GM19240 (cell line): ENCODE measurements around the gene HDAC10.
A peak's percentile ranks its signal among the peaks of the same experiment; 100 is the strongest.
"Not testable (repeated sequence)": the region's sequence is repeated elsewhere in the genome, so short reads cannot be mapped to it uniquely, and the experiment has no call there.

Source experiments
- DNase-seq: peaks from one replicate; pipeline ENCODE4 v3.0.0; 2011; ENCODE audit warnings: low spot score; ENCODE audit not compliant: insufficient read length

HDAC10 gene

DNA sequence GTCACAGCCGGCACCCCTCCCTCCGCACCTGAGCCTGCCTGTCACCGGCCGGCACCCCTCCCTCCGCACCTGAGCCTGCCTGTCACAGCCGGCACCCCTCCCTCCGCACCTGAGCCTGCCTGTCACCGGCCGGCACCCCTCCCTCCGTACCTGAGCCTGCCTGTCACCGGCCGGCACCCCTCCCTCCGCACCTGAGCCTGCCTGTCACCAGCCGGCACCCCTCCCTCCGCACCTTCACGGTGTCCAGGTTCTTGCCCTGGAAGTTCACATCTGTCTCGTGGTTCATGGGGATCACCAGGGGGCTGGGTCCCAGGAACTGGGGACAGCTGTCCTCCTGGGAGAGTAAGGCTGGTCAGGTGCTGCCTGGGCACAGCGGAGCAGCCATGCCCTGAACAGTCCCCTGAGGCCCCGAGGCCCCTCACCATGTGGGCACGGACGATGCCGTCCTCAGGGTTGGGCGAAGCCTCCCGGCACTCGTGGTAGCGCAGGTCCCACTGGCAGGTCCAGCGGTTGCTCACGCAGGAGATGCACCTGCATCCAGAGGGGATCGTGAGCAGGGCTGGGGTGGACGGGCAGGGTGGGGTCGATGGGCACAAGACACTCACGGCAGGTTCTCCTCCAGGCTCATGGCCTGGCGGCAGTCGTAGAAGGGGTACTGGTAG is 34.6 kb upstream of the HDAC10 start:
- DNase-seq: no peak

DNA sequence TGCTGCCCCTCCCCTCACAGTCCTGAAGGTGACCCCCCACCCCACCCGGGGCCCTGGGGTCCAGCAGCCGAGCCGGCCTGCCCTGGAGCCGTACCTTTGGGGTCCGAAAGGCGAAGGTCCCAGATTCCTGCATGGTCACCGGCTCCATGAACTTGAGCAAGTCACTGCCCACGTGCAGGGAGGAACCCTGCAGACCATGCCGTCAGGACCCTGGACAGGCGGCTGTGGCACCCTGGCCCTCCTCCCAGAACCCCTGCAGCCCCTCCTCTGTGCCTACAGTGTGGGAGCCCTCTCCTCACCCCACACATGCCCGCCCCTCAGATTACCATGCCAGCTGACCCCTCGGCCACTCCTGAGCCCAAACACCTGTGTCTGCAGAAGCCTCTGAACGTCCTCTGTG is 33.4 kb upstream of the HDAC10 start:
- DNase-seq: no peak

DNA sequence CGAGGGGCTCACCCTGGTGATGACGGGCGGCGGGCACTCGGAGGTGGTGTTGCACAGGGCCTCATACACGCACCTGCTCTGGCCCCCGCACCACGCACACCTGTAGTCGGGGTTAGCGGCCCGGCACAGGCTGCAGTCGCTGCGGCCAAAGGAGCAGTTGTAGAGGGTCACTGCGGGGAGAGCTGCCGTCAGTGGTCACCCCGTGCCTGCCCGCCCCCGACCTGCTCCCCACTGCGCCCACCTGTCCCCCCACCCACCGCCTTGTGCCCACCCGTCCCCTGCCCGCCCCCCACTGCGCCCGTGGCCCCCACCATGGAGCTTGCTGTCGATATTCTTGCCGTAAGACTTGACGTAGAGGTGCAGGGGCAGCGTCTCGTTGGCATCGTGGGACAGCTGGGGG is 32.8 kb upstream of the HDAC10 start:
- no peak for DNase-seq

DNA sequence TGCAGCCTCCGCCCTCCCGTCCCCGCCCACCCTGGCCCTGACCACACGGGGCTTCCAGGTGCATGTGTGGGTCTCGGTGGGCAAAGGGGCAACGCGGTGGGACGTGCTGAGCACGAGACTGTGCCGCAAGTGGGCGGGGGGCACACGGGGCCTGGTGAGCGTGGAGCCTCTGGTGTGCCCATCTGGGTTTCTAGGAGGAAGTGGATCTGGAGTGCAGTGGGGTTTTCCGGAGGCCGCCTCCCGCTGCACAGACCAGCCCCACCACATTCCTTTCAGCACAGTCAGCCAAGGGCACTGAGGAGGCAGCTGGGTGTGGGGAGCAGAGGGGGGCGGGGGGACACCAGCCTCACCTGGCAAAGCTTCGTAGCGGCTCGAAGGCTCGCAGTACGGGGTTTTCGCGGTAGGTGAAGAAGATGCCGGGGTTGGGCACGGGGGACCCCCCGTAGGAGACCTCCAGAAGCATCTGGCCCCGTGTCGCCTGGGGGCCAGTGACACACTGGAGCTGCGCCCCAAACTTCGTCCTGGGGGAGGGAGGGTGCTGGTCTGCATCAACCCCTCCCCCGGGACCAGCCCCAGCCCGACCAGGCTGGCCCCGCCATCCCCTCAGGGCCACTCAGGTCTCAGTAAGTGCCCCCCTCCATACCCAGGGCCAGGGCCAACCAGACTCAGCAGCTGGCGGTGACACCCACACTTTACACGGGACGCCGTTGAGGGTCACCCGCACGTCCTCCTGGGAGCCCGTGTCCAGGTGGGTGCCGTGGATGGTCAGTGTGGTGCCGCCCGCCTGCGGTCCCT is 31.5 kb upstream of the HDAC10 start:
- DNase-seq: no peak

DNA sequence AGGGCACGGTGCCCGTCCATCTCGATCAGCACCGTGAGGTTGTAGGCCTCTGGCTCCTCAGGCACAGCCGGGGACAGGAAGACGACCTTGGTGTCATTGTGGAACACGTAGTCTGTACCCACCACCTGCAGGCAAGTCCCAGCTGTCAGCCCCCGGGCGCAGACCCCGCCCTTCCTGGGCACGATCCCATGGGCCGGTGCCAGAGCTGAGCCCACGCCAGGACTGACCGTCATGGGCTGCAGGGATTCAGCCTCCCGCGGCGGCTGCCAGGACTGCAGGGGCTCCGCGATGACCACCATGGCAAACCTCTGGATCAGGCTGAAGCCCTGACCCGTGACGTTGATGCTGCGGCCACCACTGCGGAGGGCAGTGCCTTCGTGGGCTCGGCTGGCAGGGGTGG is 30.9 kb upstream of the HDAC10 start:
- DNase-seq: no peak

DNA sequence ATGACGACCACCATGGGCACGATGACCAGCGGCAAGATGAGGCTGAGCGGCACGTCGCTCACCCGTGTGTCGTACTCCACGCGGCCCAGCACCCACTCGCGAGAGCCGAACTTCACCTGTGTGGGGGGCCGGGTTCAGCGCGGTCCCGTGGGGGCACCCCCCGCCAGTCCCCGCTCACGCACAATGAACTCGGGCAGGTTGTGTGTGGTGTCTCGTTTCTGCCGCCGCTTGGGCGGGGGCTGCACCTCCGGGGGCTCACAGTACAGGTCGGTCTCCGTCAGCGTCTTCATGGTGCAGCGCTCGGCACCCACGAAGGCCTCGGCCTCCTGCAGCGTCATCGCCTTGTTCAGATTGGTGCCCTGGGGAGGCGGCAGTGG is 30.3 kb upstream of the HDAC10 start:
- no peak for DNase-seq

DNA sequence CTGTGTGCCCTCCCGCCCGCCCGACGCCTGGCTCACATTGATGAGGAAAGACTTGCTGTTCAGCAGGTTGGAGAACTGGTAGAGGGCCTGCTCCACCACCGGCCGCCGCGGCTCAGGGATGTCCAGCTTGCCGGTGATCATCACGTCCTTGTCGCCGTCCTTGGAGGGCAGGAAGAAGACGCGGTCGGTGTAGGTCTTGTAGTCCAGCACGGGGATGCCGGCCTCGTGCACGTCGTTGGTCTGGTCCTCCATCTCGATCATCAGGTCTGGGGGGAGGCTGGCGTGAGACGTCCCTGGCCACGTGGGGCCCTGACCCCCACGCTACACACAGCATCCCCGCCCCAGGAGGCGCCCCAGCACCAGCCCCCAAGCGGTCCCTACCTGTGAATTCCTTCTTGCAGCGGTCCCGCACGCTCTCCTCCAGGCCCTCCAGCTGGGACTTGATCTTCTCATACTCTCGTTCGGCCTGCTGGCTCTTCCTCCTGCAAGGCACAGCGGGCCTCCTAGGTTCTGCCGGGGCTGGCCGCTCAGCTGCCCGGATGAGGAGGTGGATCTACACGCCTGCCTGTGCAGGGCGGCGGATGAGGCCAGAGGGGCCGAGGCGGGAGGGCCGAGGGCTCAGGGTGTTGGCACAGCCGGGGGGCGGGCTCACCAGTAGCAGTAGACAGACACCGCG is 29.8 kb upstream of the HDAC10 start:
- no peak for DNase-seq

DNA sequence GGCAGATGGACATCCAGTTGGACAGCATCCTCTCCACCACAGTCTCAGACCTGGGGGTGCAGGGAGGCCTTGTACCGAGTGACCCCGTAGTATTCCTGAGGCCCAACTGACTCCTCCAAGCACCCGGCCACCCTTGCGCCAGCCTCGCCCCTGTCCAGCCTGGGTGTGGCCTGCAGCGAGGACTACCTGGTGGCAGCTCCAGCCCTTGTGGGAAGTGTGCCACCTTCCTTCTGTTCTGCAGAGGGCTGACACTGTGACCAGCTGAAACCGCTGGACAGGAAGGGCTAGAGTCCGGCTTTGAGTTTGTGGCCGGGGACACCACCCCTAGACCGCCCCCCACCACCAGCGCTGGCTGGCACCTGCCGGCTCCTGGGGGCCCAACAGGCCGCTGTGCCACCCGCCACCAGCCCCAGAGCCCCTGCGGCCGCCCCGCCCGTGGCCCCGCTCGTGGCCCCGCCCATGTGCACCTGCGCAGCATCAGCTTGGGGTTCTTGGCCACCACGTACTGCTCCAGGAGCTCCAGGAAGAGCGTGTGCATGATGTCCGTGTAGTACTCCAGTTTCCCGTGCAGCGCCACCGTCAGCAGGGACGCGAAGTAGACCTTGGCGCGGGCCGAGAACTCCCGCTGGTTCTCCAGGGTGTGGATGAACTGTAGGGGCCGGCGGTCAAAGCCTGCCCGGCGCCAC is 29.1 kb upstream of the HDAC10 start:
- no peak for DNase-seq

DNA sequence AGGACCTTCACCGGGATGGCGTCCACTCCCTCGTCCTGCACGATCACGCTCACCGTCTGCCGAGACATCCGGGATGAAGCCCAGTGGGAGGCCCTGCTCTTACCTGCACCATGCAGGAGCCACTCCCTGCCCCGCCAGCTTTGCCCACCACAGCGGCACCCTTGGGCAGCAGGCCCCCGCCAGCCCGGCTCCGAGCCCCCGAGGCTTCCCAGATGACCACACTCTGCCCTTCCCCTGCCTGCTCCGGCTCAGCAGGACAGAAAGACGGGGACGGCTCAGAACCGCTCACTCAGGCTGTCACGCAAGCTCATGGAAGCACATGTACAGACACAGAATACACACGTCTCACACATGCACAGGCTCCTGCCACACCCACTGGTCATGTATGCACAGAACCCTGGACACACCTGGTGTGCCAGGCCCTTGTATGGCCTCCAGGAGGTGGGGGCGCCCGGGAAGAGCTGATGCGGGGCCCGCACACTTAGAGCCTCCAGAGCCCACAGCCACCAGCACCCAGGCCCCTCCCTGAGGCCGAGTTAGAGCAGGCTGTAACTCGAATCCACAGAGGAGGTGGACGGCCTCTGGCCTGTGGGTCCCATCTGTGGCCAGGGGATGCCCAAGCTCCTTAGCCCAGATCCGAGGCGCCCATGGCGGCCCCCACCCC is 28.0 kb upstream of the HDAC10 start:
- no peak for DNase-seq

DNA sequence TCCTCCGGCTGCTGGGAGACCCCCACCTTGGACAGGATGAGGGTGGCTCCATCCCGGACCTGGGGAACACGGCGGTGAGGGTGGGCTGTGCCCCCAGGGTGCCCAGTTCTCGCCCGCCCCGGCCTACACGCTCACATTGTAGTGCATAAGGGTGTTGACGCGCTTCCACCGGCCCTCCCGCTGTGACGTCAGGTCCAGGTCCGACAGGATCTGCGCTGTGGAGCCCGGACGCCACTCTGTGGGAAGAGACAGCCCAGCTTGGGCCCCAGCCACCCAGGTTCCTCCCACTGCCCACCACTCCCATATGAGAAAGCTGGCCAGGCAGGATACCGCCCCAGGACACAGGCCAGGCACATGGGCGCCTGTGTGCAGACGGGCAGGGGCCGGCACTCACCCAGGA is 27.4 kb upstream of the HDAC10 start:
- DNase-seq: no peak

DNA sequence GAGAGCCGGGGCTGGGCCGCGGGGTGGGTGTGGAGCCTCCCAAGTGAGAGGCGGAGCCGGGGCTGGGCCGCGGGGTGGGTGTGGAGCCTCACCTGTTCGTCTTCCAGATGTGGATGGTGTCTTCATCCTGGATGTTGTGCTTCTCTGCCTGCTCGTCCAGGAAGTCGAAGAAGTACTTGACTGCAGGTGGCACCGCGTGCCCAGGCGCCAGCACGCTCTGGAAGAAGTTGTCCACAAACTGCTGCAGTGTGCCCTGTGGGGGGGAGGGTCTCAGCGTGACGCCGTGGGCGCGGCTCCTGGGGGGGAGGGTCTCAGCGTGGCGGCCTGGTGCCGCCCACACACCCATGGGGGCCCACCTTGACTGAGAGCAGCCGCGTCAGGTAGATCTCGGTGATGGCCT is 26.7 kb upstream of the HDAC10 start:
- no peak for DNase-seq

DNA sequence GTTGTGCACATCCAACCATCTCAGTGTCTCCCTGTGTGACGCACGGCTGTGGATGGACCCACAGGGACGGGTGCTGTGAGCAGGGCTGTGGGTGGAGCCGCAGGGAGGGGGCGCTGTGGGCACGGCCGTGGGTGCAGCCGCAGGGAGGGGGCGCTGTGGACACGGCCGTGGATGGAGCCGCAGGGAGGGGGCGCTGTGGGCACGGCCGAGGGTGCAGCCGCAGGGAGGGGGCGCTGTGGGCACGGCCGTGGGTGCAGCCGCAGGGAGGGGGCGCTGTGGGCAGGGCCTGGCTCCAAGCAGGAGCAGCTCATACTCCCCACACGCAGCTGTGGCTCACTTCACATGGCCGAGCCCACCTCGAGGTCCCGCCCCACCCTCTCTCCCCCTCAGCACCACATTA is 25.1 kb upstream of the HDAC10 start:
- DNase-seq: peak; percentile 92

DNA sequence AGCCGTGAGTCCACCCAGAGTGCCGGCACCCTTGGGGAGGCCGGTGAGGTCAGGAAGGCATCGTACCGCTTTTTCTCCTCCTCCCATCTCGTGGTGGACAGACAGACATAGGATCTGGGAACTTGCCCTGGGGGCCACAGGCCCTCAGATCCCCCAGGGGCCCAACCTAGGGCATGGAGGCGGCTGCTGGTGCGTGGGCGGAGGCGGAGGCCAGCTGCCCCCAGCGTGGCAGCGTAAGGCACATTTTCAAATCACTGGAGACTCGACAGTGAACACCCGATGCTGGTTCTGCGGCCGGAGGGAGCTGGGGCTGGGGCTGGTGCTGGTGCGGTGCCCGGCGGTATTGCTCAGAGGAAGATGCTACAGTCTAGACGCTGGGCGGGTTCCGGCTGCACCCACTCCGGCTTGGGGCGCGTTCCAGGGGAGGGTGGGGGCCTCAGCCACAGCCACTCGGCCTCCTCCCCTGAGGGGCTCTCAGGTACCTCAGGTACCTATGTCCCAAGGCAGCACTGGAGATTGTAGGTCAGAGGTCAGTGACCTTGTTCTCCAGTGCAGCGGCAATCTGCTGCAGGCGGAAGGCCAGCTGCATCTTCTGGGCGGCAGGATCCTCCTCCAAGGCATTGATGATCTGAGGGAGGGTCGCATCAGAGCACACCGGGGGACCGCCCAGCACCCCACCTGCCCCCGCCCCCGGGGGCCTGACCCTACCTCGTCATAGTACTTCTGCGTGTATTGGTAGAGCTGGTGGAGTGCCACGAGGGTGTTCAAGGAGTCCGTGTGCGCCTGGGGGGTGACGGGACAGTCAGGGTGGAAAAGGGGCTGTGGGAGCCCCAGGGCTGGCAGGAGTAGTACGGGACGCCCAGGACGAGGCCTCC is 24.4 kb upstream of the HDAC10 start:
- no peak for DNase-seq

DNA sequence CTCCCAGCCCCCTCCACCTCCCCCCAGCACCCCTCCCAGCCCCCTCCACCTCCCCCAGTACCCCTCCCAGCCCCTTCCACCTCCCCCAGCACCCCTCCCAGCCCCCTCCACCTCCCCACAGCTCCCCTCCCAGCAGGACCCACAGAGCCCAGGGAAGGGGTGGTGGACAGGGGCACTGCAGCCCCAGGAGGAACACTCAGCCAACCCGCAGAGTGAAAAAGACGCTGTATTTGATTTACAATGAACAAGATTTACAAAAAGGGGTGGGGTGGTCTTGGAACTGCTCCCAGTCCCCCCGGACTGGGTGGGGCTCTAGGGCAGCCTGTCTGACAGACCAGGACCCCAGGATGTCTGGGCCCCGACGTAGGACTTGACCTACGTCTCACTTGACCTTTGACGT is 23.7 kb upstream of the HDAC10 start:
- no peak for DNase-seq

DNA sequence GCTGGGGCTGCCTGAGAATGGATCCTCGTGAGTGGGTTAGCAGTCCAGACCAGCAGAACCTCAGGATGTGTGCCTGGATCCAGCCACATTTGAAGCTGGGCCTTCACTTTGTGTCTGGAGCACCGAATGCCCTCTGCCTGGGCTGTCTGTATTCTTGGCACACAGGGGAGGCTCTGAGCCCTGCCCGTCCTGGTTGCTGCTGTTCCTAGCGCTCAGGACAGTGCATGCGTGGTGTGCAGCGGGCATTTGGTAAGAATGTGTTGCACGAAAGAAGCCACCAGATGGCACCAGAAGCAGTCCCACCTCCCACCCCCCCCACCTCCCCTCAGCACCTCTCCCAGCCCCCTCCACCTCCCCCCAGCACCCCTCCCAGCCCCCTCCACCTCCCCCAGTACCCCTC is 23.2 kb upstream of the HDAC10 start:
- no peak for DNase-seq

DNA sequence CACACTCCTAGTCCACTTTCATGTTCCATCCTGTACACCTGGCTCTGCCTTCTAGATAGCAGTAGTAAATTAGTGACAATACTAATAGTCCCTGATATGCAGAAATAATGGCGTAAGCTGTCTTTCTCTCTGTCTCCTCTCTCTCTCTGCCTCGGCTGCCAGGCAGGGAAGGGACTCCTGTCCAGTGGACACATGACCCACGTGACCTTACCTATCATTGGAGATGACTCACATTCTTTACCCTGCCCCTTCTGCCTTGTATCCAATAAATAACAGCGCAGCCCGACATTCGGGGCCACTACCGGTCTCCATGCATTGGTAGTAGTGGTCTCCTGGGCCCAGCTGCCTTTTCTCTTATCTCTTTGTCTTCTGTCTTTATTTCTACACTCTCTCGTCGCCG is 22.7 kb upstream of the HDAC10 start:
- not testable (repeated sequence) for DNase-seq

DNA sequence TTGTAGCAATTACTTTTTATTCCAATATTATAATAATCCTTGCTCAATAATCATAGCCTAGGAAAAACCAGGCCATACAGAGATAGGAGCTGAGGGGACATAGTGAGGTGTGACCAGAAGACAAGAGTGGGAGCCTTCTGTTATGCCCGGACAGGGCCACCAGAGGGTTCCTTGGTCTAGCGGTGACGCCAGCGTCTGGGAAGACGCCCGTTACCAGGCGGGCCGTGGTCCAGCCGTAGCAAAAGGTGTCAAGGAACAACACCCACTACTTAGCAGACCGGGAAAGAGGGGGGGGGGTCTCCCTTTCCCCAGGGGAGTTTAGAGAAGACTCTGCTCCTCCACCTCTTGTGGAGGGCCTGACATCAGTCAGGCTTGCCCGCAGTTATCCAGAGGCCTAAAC is 22.3 kb upstream of the HDAC10 start:
- not testable (repeated sequence) for DNase-seq

DNA sequence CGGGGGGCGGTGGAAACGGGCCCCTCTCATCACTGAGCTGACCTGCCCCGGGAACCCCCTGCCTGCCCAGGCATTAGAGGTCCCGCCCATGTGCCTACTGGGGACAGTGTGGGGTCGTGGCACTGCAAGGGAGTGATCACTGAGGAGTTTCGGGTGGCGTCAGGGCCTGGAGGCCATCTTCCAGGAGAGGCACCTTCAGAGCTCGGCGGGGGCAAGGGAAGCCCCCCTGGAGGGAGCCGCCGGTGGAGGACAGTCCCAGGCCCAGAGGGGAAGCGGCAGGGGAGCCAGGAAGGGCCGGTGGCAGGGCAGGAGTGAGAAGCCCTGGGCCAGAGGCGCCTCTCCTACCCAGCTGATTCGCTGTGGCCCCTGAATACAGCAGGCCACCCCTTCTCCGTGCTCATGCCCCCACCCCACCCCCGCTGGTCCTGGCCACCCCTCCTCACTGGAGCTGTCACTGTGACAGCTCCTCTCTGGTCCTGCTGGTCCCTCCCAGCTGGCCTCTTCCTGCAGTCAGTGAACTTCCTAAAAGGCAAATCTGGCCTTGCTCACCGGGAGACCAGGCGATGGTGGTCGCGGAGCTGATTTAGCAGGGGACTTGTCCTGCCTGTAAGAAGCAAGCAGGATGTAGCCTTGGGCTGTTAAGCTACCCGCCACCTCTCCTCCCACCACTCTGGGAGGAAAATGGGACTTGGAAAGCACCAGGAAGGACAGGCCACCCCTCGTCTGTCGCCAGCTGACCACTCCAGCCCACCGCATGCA is 21.2 kb upstream of the HDAC10 start:
- no peak for DNase-seq

DNA sequence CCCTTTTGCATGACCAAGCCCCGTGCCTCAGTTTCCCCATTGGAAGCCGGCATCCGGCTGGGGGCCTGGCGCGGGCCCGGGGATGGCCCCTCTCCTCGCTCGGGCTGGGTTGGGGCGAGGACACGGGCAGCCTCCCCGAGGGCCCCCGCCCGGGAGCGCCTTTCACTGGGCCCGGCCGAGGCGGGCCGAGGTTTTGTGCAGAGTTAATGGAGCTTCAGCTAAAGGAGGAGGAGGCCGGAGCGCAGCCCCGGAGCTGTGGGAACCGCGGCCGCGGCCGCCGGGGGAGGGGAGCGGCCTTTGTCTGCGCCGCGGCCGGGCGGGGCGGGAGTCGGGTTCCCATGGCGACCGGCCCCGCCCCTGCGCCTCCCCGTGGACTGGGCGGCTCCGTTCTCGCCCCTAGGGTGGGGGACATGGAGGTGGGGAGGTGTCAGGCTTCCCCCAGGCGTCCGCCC is 20.5 kb upstream of the HDAC10 start:
- DNase-seq: peak; percentile 77
